Mammary epithelial cell (primary cell): ENCODE data around the gene OSBPL2.

Experiments
- EZH2 ChIP-seq: IDR thresholded peaks from 2 replicates; pipeline ENCODE4 v1.6.1; 2012; ENCODE audit warnings: low read length, inconsistent platforms, borderline replicate concordance
- TF ChIP-seq, protein P1 (sequence below), 2 donors: IDR thresholded peaks in 1 of 2; conservative IDR thresholded peaks in 1 of 2; 2 replicates each; pipeline ENCODE4 v1.5.1; 2011 to 2012; ENCODE audit warnings: inconsistent platforms in 2 of 2, low read length in 2 of 2, mild to moderate bottlenecking in 2 of 2, control low read depth in 1 of 2, low read depth in 1 of 2; ENCODE audit not compliant: insufficient read depth in 1 of 2; ENCODE audit errors: extremely low read depth in 1 of 2

DNA sequence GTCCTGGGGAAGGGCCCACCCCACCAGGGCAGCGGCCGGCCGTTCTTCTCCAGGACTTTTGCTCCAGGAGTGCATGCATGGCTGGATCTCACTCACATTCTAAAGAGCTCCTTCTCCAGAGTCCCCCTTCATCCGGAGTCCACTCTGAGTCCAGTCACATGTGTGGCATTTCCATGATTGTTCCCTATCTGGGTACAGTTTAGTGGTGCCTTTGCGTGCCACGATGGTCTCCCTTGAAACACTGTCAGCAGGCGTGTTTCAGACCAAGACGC, 20.9 kb downstream of the OSBPL2 start:
- TF ChIP-seq, protein P1, sequence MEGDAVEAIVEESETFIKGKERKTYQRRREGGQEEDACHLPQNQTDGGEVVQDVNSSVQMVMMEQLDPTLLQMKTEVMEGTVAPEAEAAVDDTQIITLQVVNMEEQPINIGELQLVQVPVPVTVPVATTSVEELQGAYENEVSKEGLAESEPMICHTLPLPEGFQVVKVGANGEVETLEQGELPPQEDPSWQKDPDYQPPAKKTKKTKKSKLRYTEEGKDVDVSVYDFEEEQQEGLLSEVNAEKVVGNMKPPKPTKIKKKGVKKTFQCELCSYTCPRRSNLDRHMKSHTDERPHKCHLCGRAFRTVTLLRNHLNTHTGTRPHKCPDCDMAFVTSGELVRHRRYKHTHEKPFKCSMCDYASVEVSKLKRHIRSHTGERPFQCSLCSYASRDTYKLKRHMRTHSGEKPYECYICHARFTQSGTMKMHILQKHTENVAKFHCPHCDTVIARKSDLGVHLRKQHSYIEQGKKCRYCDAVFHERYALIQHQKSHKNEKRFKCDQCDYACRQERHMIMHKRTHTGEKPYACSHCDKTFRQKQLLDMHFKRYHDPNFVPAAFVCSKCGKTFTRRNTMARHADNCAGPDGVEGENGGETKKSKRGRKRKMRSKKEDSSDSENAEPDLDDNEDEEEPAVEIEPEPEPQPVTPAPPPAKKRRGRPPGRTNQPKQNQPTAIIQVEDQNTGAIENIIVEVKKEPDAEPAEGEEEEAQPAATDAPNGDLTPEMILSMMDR (conservative IDR thresholded peaks at IDR 0.05 in 1 of 2, IDR thresholded peaks at IDR 0.05 in 1 of 2; ENCODE audit: extremely low read depth in 1 of 2, insufficient read depth in 1 of 2, low read depth in 1 of 2, low read length in 2 of 2): no peak
- TF ChIP-seq EZH2: no peak
